ENCODE results near the gene NUDT16L1.

- TF ChIP-seq, protein P1, sequence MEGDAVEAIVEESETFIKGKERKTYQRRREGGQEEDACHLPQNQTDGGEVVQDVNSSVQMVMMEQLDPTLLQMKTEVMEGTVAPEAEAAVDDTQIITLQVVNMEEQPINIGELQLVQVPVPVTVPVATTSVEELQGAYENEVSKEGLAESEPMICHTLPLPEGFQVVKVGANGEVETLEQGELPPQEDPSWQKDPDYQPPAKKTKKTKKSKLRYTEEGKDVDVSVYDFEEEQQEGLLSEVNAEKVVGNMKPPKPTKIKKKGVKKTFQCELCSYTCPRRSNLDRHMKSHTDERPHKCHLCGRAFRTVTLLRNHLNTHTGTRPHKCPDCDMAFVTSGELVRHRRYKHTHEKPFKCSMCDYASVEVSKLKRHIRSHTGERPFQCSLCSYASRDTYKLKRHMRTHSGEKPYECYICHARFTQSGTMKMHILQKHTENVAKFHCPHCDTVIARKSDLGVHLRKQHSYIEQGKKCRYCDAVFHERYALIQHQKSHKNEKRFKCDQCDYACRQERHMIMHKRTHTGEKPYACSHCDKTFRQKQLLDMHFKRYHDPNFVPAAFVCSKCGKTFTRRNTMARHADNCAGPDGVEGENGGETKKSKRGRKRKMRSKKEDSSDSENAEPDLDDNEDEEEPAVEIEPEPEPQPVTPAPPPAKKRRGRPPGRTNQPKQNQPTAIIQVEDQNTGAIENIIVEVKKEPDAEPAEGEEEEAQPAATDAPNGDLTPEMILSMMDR (IDR thresholded peaks at IDR 0.05), result no peak
- no peak for TF ChIP-seq FOXK1 (CRISPR knock-in tag; IDR thresholded peaks at IDR 0.05)
- TF ChIP-seq ZBTB21 (CRISPR knock-in tag; IDR thresholded peaks at IDR 0.05; ENCODE audit: borderline replicate concordance), result no peak
- TF ChIP-seq TP53 (CRISPR knock-in tag; IDR thresholded peaks at IDR 0.05), result no peak
- TF ChIP-seq ATF6 (CRISPR knock-in tag; IDR thresholded peaks at IDR 0.05), result no peak
- TF ChIP-seq, protein P2, sequence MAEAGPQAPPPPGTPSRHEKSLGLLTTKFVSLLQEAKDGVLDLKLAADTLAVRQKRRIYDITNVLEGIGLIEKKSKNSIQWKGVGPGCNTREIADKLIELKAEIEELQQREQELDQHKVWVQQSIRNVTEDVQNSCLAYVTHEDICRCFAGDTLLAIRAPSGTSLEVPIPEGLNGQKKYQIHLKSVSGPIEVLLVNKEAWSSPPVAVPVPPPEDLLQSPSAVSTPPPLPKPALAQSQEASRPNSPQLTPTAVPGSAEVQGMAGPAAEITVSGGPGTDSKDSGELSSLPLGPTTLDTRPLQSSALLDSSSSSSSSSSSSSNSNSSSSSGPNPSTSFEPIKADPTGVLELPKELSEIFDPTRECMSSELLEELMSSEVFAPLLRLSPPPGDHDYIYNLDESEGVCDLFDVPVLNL (CRISPR knock-in tag; IDR thresholded peaks at IDR 0.05; ENCODE audit: borderline replicate concordance, low read depth), result no peak
- TF ChIP-seq, protein P3, sequence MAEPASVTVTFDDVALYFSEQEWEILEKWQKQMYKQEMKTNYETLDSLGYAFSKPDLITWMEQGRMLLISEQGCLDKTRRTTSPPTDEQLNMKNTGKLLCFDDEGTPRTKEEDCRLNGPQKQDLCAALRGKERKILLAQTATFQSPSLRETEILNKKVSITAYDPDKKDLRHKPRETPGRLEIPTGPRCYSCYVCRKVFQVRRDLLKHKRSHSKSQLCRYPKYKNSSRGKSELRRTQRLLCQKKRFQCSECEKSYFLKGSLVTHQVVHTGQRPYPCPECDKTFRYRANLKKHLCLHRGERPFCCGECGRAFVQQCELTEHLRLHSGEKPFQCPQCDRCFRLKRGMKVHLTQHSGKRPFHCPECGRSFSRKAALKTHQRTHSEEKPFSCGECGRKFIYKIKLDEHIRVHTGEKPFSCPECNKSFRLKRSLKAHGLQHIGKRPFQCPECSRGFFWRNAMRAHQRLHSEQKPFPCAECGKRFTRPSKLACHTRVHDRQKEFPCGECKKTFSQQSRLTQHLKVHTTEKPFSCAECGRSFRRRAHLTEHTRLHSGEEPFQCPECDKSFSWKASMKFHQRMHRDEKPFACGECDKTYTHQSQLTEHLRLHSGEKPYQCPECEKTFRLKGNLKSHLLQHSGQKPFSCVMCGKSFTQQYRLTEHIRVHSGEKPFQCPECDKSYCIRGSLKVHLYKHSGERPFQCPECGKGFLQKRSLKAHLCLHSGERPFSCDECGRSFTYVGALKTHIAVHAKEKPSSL (CRISPR knock-in tag; conservative IDR thresholded peaks at IDR 0.05), result no peak
- no peak for TF ChIP-seq SP1 (CRISPR knock-in tag; conservative IDR thresholded peaks at IDR 0.05)
- TF ChIP-seq, protein P4, sequence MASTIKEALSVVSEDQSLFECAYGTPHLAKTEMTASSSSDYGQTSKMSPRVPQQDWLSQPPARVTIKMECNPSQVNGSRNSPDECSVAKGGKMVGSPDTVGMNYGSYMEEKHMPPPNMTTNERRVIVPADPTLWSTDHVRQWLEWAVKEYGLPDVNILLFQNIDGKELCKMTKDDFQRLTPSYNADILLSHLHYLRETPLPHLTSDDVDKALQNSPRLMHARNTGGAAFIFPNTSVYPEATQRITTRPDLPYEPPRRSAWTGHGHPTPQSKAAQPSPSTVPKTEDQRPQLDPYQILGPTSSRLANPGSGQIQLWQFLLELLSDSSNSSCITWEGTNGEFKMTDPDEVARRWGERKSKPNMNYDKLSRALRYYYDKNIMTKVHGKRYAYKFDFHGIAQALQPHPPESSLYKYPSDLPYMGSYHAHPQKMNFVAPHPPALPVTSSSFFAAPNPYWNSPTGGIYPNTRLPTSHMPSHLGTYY (CRISPR knock-in tag; IDR thresholded peaks at IDR 0.05), result no peak
- TF ChIP-seq FOXP4 (CRISPR knock-in tag; IDR thresholded peaks at IDR 0.05), result no peak
- no peak for TF ChIP-seq NR2C2 (CRISPR knock-in tag; IDR thresholded peaks at IDR 0.05)
- TF ChIP-seq ZNF121 (CRISPR knock-in tag; IDR thresholded peaks at IDR 0.05), result no peak
- no peak for TF ChIP-seq ZNF512 (CRISPR knock-in tag; IDR thresholded peaks at IDR 0.05; ENCODE audit: borderline replicate concordance)
Measured at GRCh38 chr16:4744555-4745273, 51.4 kb downstream of the NUDT16L1 start.
